ENCODE data around the gene LCLAT1. TPM values are rescaled to one million over a fixed set of nuclear protein-coding genes. Genes with fewer than 3 reads are reported as not detected.

The LCLAT1 gene
- total RNA-seq, 4 donors from 2014 or later: 11.9 to 13.5 (median 12.6) TPM

DNA sequence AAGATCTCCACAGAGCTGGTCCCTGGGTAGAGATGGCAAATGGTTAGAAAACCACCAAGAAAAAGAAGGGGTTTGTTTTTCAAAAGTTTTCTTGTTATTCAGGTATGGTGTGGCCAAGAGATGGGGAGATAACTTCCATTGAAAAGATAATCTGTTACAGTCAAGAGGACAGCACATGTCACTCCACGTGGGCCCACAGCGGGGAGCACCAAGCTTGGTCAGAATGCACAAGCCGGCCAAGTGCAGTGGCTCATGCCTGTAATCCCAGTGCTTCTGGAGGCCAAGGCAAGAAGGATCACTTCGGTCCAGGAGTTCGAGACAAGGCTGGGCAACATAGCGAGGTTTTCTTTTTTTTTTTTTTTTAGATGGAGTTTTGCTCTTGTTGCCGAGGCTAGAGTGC is 6.0 kb upstream of the LCLAT1 start:
- 94 to 96% methylated on average over 7 of the region's 7 CpGs for WGBS, 2 donors
- no peaks in the 10 kb centered on the region for H3K9me3 ChIP-seq
- no peaks in the 10 kb centered on the region for H3K27me3 ChIP-seq
- no peak overlapping the region for H3K27ac ChIP-seq
- no peaks in the 10 kb centered on the region for H3K36me3 ChIP-seq
- no peak overlapping the region for H3K4me3 ChIP-seq
- intact Hi-C loops (cut with DNase I): no loop called here
- TF ChIP-seq, protein P1, sequence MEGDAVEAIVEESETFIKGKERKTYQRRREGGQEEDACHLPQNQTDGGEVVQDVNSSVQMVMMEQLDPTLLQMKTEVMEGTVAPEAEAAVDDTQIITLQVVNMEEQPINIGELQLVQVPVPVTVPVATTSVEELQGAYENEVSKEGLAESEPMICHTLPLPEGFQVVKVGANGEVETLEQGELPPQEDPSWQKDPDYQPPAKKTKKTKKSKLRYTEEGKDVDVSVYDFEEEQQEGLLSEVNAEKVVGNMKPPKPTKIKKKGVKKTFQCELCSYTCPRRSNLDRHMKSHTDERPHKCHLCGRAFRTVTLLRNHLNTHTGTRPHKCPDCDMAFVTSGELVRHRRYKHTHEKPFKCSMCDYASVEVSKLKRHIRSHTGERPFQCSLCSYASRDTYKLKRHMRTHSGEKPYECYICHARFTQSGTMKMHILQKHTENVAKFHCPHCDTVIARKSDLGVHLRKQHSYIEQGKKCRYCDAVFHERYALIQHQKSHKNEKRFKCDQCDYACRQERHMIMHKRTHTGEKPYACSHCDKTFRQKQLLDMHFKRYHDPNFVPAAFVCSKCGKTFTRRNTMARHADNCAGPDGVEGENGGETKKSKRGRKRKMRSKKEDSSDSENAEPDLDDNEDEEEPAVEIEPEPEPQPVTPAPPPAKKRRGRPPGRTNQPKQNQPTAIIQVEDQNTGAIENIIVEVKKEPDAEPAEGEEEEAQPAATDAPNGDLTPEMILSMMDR (IDR thresholded peaks at IDR 0.05): no peak
- no peak for DNase-seq
- H3K4me1 ChIP-seq: peaks cover 0 to 8% (median 0%) of the 10 kb centered on the region in 3 donors

DNA sequence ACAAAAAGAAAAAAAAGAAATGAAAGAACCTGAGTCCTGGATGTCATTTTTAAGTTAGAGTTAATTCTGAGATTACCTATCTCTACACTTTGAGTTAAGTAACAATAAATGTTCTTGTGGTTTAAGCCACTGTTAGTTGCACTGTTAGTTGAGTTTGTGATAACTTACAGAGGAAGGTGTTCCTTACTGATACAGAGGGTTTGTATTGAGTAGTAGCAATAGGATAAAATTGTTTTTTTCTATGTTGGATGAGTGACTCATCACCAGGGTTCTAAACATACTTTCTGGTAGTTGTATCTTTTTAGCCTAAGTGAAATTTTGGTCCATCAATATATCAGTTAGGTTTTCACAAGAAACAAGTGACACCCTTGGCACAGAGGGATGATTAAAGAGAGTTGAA is 4.0 kb upstream of the LCLAT1 start:
- intact Hi-C loops (cut with DNase I): no loop called here
- TF ChIP-seq POLR2A (IDR thresholded peaks at IDR 0.05): no peak
- TF ChIP-seq, protein P1 (IDR thresholded peaks at IDR 0.05): no peak
- Histone ChIP-seq H3K4me1 (peaks cover 0 to 22% (median 5%) of the 10 kb centered on the region in 3 donors), H3K27me3 (no peaks in the 10 kb centered on the region), H3K36me3 (no peaks in the 10 kb centered on the region), H3K27ac (no peak overlapping the region), H3K9me3 (no peaks in the 10 kb centered on the region), H3K4me3 (no peak overlapping the region)
- DNase-seq: no peak

DNA sequence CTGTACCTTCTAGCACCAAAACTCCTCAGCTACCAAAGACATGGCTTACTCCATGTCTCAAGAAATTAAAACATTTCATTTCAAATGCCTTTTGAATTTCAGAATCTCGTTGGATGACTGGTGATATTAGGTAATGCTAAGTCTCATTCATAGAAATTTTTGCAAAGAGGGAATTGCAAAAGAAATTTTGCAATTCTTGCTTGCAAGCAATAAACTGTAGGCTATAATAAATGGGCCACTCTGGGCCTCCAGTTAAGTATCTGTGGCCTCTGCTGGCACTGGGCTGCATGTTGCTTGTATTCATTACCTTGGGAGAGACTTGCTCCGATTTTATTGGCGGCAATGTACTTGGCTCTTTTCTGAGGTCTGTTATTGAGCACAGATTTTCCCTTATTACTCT is 2.8 kb upstream of the LCLAT1 start:
- 50 to 55% methylated on average over 3 of the region's 3 CpGs for WGBS, 2 donors
- H3K4me3 ChIP-seq: no peak overlapping the region
- no peaks in the 10 kb centered on the region for H3K9me3 ChIP-seq
- H3K36me3 ChIP-seq: no peaks in the 10 kb centered on the region
- peaks cover 3 to 34% (median 9%) of the 10 kb centered on the region in 3 donors for H3K4me1 ChIP-seq
- no peak overlapping the region for H3K27ac ChIP-seq
- no peaks in the 10 kb centered on the region for H3K27me3 ChIP-seq
- intact Hi-C loops (cut with DNase I): no loop called here
- no peak for TF ChIP-seq POLR2A (IDR thresholded peaks at IDR 0.05)
- TF ChIP-seq, protein P1 (IDR thresholded peaks at IDR 0.05): no peak
- no peak for DNase-seq

DNA sequence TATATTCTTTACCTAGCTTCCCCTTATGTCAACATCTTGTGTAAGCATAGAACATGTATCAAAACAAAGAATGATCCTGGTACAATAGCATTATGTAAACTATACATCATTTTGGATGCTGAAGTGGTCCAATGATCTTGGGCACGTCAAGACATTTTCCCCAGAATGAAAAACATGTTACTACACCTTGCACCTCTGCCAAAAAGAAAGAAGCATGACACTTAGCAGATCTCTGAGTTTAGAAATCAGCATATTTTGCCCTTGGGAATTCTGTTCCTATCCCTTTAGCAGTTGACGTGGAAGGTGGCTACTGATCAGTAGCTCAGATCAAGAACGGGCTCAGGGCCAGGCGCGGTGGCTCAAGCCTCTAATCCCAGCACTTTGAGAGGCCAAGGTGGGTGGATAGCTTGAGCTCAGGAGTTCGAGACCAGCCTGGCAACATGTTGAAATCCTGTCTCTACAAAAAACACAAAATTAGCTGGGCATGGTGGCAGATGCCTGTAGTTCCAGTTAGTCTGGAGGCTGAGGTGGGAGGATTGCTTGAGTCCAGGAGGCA is 1.7 kb upstream of the LCLAT1 start:
- no peaks in the 10 kb centered on the region for H3K9me3 ChIP-seq
- peaks cover 3 to 34% (median 9%) of the 10 kb centered on the region in 3 donors for H3K4me1 ChIP-seq
- H3K36me3 ChIP-seq: no peaks in the 10 kb centered on the region
- H3K27ac ChIP-seq: no peak overlapping the region
- no peaks in the 10 kb centered on the region for H3K27me3 ChIP-seq
- WGBS, 2 donors: 40 to 59% methylated on average over 3 to 5 of the region's 6 CpGs
- no peak for DNase-seq
- TF ChIP-seq, protein P1 (IDR thresholded peaks at IDR 0.05): no peak
- TF ChIP-seq POLR2A (IDR thresholded peaks at IDR 0.05): no peak
- no peak overlapping the region for H3K4me3 ChIP-seq
- intact Hi-C loops (cut with DNase I): no loop called here

DNA sequence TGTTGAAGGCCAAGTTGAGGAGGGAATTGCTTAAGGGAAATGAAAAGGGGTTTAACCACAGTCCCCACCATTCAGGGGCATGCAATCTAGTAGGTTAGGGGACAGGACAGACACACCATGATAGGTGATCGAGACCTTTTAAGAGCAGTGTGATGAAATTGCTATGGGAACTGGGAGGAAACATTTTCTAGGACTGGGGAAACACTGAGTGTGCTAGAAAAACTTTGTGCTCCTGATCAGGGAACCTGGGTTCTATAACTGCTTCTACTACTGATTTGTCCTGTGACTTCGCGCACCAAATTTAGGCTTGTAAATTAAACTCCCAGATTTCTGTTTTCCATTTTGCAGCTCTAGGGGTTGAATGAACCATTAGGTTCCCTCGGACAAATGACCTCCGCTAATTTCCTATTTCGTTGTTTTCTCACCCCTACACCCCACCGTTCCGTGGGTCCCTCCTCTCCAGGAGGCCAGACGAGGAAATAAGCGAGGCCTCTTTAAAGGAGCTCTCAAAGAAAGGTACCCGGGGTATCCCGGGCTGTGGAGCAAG is 371 bp upstream of the LCLAT1 start:
- no peaks in the 10 kb centered on the region for H3K9me3 ChIP-seq
- intact Hi-C loops (cut with DNase I): no loop called here
- no peak for TF ChIP-seq POLR2A (IDR thresholded peaks at IDR 0.05)
- TF ChIP-seq, protein P1 (IDR thresholded peaks at IDR 0.05): no peak
- 4 to 10% methylated on average over 5 to 9 of the region's 12 CpGs for WGBS, 2 donors
- no peaks in the 10 kb centered on the region for H3K27me3 ChIP-seq
- peaks cover 3 to 34% (median 9%) of the 10 kb centered on the region in 3 donors for H3K4me1 ChIP-seq
- H3K27ac ChIP-seq: peak overlapping the region; percentile 77 to 89 (median 84)
- DNase-seq: no peak
- H3K36me3 ChIP-seq: no peaks in the 10 kb centered on the region
- H3K4me3 ChIP-seq: peak overlapping the region; percentile 90 to 99 (median 98)

Measured in esophagus squamous epithelium (tissue), 5 donors.